Stomach (tissue), 9 donors: ENCODE results near the gene KANSL1. TPM values are rescaled to one million over a fixed set of nuclear protein-coding genes. Genes with fewer than 3 reads are reported as not detected.

Experiments
- DNase-seq, 2 donors: peaks; one replicate each; pipeline versions ENCODE4 v3.0.0 to v3.0.0-alpha.2; 2013 to 2019
- H3K27ac ChIP-seq, 5 donors: fragments of 200-600 bp in 4 of 5; sonication (generic) in 4 of 5; one replicate each; pipeline ENCODE4 v1.5.1; 2013 to 2019; ENCODE audit warnings: mild to moderate bottlenecking in 1 of 5, moderate library complexity in 1 of 5
- H3K27me3 ChIP-seq, 3 donors: fragments of 200-600 bp; sonication (generic); one replicate each; pipeline ENCODE4 v1.5.1; 2017 to 2019; ENCODE audit warnings: mixed run types in 1 of 3
- H3K36me3 ChIP-seq, 4 donors: fragments of 200-600 bp; sonication (generic); 1 replicate in 3 of 4; 2 replicates in 1 of 4; pipeline ENCODE4 v1.5.1; 2016 to 2019
- H3K4me1 ChIP-seq, 4 donors: fragments of 200-600 bp; sonication (generic); one replicate each; pipeline ENCODE4 v1.5.1; 2016 to 2019
- H3K4me3 ChIP-seq, 4 donors: fragments of 200-600 bp; sonication (generic) in 3 of 4; one replicate each; pipeline ENCODE4 v1.5.1; 2016 to 2019; ENCODE audit warnings: mild to moderate bottlenecking in 1 of 4
- H3K9me3 ChIP-seq, 4 donors: fragments of 200-600 bp; sonication (generic); one replicate each; pipeline ENCODE4 v1.5.1; 2016 to 2019
- EP300 ChIP-seq: sonication (generic); formaldehyde crosslinking; IDR thresholded peaks from one replicate; pipeline ENCODE4 v1.6.1; 2017; ENCODE audit warnings: antibody characterized with exemption
- POLR2A ChIP-seq, 4 donors: fragments of 450-650 bp; IDR thresholded peaks; one replicate each; pipeline ENCODE4 v1.6.1; 2016; ENCODE audit warnings: antibody characterized with exemption in 4 of 4, control low read depth in 2 of 4, mild to moderate bottlenecking in 1 of 4, moderate library complexity in 1 of 4
- POLR2AphosphoS5 ChIP-seq, 3 donors: sonication (generic); formaldehyde crosslinking; IDR thresholded peaks; one replicate each; pipeline ENCODE4 v1.6.1; 2016; ENCODE audit warnings: antibody characterized with exemption in 3 of 3
- WGBS, 5 donors: extraction: QIAGEN DNeasy Blood & Tissue Kit in 3 of 5; methylation state at CpG; one replicate each; pipeline versions ENCODE4 v1.1.5 to v1.1.7; 2013 to 2018; 5-methylcytosine and 5-hydroxymethylcytosine counted together
- intact Hi-C: fragments of 100-400 bp; cut with DNase I; formaldehyde crosslinking; loops from one replicate; pipeline ENCODE4 v1.15.1; 2023; ENCODE audit warnings: low total_unique reads
- polyA plus RNA-seq, 3 donors: library from polyadenylated mRNA; stranded (reverse); fragments of 200-250 nt; gene quantifications; one replicate each; pipeline ENCODE4 v1.2.3, GENCODE V29; 2013
- total RNA-seq, 5 donors: library from RNA; depleted of rRNA; stranded (reverse); fragments of >200 nt; gene quantifications; one replicate each; pipeline versions ENCODE4 v1.1.0 to v1.2.3, GENCODE V29; 2014 to 2016
- TF ChIP-seq, protein P1 (sequence below), 7 experiments: fragments of 450-650 bp in 4 of 7; fragments of 200-600 bp in 3 of 7; sonication (generic) in 3 of 7; IDR thresholded peaks; one replicate each; pipeline ENCODE4 v1.5.1; 2016 to 2019; ENCODE audit warnings: antibody characterized with exemption in 7 of 7, control low read depth in 2 of 7, mild to moderate bottlenecking in 1 of 7
- donor health status: healthy with polysubstance abuse.
- donor health status: Bipolar disorder and iron deficiency.
- donor health status: healthy.

KANSL1 gene
- total and polyA plus RNA-seq, 8 donors = 9.2 to 288 (median 127) TPM

DNA sequence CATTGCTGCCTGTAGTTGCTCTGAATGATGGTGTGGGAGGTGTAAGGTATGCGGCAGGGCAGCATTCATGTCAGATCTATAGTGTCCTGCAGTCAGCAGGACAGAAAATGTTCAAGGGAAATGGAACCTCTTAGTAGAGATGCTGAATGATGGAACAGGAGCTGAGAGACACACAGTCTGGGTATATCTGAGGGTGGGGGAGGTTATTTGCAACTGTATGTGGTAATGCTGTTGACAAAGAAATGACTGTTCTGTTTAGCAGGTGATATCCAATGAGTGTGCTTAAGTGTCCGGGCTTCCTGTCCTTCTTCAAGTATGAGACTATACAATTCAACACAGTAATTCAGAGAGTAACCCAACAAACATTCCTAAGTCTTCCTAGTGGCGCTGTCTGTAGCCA is 147.6 kb downstream of the KANSL1 start:
- 69 to 87% (median 80%) methylated on average over 3 of the region's 3 CpGs for WGBS, 5 donors
- no peak overlapping the region for H3K4me3 ChIP-seq
- H3K27me3 ChIP-seq = no peaks in the 10 kb centered on the region
- no peak for DNase-seq
- intact Hi-C loops = no loop called here
- peak overlapping the region in 3 of 5 donors; percentile 33 to 47 (median 42) for H3K27ac ChIP-seq
- H3K4me1 ChIP-seq = peaks cover 23 to 57% (median 35%) of the 10 kb centered on the region in 4 donors
- no peaks in the 10 kb centered on the region for H3K9me3 ChIP-seq
- no peak for TF ChIP-seq EP300
- TF ChIP-seq POLR2A (IDR thresholded peaks at IDR 0.05) = no peak
- TF ChIP-seq, protein P1, sequence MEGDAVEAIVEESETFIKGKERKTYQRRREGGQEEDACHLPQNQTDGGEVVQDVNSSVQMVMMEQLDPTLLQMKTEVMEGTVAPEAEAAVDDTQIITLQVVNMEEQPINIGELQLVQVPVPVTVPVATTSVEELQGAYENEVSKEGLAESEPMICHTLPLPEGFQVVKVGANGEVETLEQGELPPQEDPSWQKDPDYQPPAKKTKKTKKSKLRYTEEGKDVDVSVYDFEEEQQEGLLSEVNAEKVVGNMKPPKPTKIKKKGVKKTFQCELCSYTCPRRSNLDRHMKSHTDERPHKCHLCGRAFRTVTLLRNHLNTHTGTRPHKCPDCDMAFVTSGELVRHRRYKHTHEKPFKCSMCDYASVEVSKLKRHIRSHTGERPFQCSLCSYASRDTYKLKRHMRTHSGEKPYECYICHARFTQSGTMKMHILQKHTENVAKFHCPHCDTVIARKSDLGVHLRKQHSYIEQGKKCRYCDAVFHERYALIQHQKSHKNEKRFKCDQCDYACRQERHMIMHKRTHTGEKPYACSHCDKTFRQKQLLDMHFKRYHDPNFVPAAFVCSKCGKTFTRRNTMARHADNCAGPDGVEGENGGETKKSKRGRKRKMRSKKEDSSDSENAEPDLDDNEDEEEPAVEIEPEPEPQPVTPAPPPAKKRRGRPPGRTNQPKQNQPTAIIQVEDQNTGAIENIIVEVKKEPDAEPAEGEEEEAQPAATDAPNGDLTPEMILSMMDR (IDR thresholded peaks at IDR 0.05) = no peak
- TF ChIP-seq POLR2AphosphoS5 (IDR thresholded peaks at IDR 0.05) = no peak
- peaks cover 22 to 64% (median 58%) of the 10 kb centered on the region in 4 donors for H3K36me3 ChIP-seq

DNA sequence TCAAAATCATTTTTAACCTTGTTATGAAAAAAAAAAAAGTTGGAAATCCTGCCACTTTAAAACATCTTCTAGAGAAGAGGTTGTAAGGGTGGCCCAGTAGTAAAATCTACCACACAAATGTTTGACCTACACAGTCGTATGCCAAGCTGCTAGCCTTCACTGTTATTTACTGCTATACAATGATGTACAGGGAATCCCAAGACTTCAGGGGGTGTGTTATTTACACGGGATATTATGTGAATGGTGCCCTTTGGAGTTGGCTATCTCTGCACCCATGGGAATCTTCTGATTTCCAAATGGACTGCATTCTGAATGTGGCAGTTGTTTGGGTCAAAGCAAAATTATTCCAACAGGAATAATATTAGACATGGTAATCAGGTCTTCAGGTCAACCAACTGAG is 148.2 kb downstream of the KANSL1 start:
- no peak overlapping the region for H3K4me3 ChIP-seq
- TF ChIP-seq, protein P1 (IDR thresholded peaks at IDR 0.05) = no peak
- no peak for TF ChIP-seq EP300
- H3K9me3 ChIP-seq = no peaks in the 10 kb centered on the region
- 48 to 64% (median 58%) methylated on average over 2 of the region's 2 CpGs for WGBS, 5 donors
- no peak for DNase-seq
- peaks cover 16 to 63% (median 53%) of the 10 kb centered on the region in 4 donors for H3K36me3 ChIP-seq
- H3K27me3 ChIP-seq = no peaks in the 10 kb centered on the region
- peak overlapping the region in 3 of 5 donors; percentile 21 to 39 (median 35) for H3K27ac ChIP-seq
- intact Hi-C loops = no loop called here
- peaks cover 23 to 64% (median 37%) of the 10 kb centered on the region in 4 donors for H3K4me1 ChIP-seq

DNA sequence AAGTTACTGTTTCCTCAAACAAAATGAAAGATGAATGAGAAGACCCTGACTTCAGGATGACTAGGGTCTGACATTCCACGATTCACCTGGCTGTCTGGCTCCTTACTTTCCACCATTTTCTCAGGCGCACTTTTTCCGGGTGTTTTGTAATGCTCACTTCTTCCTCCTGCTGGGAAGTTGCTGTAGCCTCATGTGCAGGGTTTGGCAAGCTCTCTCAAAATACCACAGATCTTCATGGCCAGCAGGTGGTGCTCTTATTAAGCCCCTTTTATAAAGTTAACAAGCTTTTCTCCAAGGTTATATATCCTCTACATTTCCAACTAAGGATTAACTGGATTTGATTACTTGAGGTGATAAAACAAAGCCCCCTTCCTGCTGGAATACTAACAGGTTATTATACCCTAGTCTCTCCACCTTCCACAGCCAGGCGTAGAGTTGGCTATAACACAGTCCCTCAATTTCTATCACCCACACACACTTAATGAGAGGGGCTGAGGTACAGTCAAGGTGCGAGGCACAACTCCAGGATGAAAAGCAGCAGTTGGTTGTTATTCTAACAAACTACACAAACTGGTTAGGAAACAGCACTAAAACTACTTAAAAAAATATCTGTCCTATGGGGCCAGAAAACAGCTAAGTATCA is 148.8 kb downstream of the KANSL1 start:
- peaks cover 16 to 63% (median 53%) of the 10 kb centered on the region in 4 donors for H3K36me3 ChIP-seq

DNA sequence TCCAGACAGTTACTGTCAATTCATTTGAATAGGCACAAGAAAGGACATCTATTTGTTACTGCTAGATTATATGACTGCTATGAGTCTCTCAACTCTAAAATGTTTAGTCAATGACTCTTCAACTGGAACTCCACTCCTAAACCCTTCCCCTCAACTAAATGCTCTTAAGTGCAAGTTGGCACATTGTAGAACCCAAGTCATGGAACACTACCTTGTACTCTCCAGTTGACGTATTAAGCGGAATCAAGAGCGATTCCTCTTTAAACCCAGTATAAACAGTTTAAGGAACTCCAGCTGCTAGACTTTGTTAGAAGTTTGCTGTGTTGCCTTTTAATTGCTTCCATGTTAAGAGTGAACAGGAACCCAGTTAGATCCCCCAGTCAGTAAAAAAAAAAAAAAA is 149.6 kb downstream of the KANSL1 start:
- H3K27me3 ChIP-seq = no peaks in the 10 kb centered on the region
- peak overlapping the region in 4 of 5 donors; percentile 5 to 67 (median 50) for H3K27ac ChIP-seq
- no peaks in the 10 kb centered on the region for H3K9me3 ChIP-seq
- TF ChIP-seq POLR2A (IDR thresholded peaks at IDR 0.05) = no peak
- TF ChIP-seq EP300 = no peak
- TF ChIP-seq, protein P1 (IDR thresholded peaks at IDR 0.05) = no peak
- no peak for TF ChIP-seq POLR2AphosphoS5 (IDR thresholded peaks at IDR 0.05)
- peaks cover 24 to 63% (median 53%) of the 10 kb centered on the region in 4 donors for H3K36me3 ChIP-seq
- peaks cover 23 to 75% (median 41%) of the 10 kb centered on the region in 4 donors for H3K4me1 ChIP-seq
- WGBS, 5 donors = 73 to 87% (median 81%) methylated on average over 3 of the region's 3 CpGs
- intact Hi-C loops = no loop called here
- no peak overlapping the region for H3K4me3 ChIP-seq
- no peak for DNase-seq

More for the DNA sequence above, 148.8 kb downstream of the KANSL1 start:
- H3K27ac ChIP-seq = peak overlapping the region in 4 of 5 donors; percentile 5 to 67 (median 50)
- no peaks in the 10 kb centered on the region for H3K9me3 ChIP-seq
- no peak overlapping the region for H3K4me3 ChIP-seq
- intact Hi-C loops = no loop called here
- TF ChIP-seq, protein P1 (IDR thresholded peaks at IDR 0.05) = peak in 5 of 7 experiments; percentile 66 to 93 (median 81)
- TF ChIP-seq POLR2A (IDR thresholded peaks at IDR 0.05) (no peak), POLR2AphosphoS5 (IDR thresholded peaks at IDR 0.05) (peak in 2 of 3 donors; percentile 41 to 89)
- H3K27me3 ChIP-seq = no peaks in the 10 kb centered on the region
- peak; percentile 81 to 93 for DNase-seq
- WGBS, 5 donors = 32 to 46% (median 38%) methylated on average over 5 of the region's 5 CpGs
- peaks cover 23 to 70% (median 40%) of the 10 kb centered on the region in 4 donors for H3K4me1 ChIP-seq
